KMS-11 (cell line): Measurements from ENCODE around the gene THSD7A.

Experiments
- H2AFZ ChIP-seq: fragments of 200-600 bp; sonication (generic); 2 replicates; pipeline ENCODE4 v1.6.1; 2016; ENCODE audit warnings: antibody characterized with exemption, mixed run types, low read depth
- H3K27ac ChIP-seq: fragments of 200-600 bp; sonication (generic); 2 replicates; pipeline ENCODE4 v1.6.1; 2016; ENCODE audit warnings: mild to moderate bottlenecking, mixed run types
- H3K27me3 ChIP-seq: fragments of 200-600 bp; sonication (generic); 2 replicates; pipeline ENCODE4 v1.6.1; 2017; ENCODE audit warnings: mild to moderate bottlenecking, low read depth, mixed run types, moderate library complexity; ENCODE audit not compliant: insufficient read depth
- H3K36me3 ChIP-seq: fragments of 200-600 bp; sonication (generic); 2 replicates; pipeline ENCODE4 v1.6.1; 2017; ENCODE audit warnings: mild to moderate bottlenecking, mixed run types; ENCODE audit not compliant: insufficient read depth
- H3K4me1 ChIP-seq: fragments of 200-600 bp; sonication (generic); 2 replicates; pipeline ENCODE4 v1.6.1; 2016; ENCODE audit warnings: mild to moderate bottlenecking, low read depth, mixed run types; ENCODE audit not compliant: poor library complexity, severe bottlenecking
- H3K4me2 ChIP-seq: fragments of 200-600 bp; sonication (generic); 2 replicates; pipeline ENCODE4 v1.7.0; 2016; ENCODE audit warnings: mild to moderate bottlenecking, mixed run types
- H3K4me3 ChIP-seq: fragments of 200-600 bp; sonication (generic); IDR thresholded peaks from 2 replicates; pipeline ENCODE4 v1.6.1; 2017; ENCODE audit warnings: low read depth, low read length, mixed read lengths; ENCODE audit not compliant: insufficient read depth
- H3K79me2 ChIP-seq: fragments of 200-600 bp; sonication (generic); 2 replicates; pipeline ENCODE4 v1.6.1; 2016; ENCODE audit warnings: low read depth, mixed run types; ENCODE audit not compliant: insufficient read depth
- H3K9ac ChIP-seq: fragments of 200-600 bp; sonication (generic); 2 replicates; pipeline ENCODE4 v1.6.1; 2016; ENCODE audit warnings: mild to moderate bottlenecking, mixed run types
- H4K20me1 ChIP-seq: fragments of 200-600 bp; sonication (generic); 2 replicates; pipeline ENCODE4 v1.6.1; 2016; ENCODE audit warnings: mild to moderate bottlenecking, mixed run types; ENCODE audit not compliant: insufficient read depth
- TF ChIP-seq, protein P1 (sequence below): fragments of 200-600 bp; sonication (generic); conservative IDR thresholded peaks from 2 replicates; pipeline ENCODE4 v1.6.1; 2017; ENCODE audit warnings: low read depth, mild to moderate bottlenecking, antibody characterized with exemption, low read length, moderate library complexity, mixed read lengths

Gene THSD7A

DNA sequence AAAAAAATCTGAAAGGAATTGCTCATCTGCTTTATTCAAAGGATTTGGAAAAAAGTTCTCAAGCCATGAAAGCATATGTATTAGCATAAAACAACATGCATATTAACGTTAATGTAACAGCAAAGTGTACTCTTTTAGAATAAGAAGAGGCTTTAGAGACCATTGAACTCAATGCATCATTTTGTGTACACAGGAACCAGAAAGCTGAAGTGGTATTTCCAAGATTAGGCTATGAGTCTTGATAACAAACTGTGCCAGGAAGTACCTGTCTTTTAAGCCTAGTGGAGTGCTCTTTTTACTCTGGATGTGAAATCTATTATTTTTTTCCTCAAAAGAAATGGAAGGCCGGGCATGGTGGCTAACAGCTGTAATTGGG is 164.2 kb downstream of the THSD7A start:
- H3K4me2 ChIP-seq: no peak overlapping the region
- H3K27ac ChIP-seq: no peak overlapping the region
- no peak overlapping the region for H3K4me3 ChIP-seq
- no peaks in the 10 kb centered on the region for H3K79me2 ChIP-seq
- no peaks in the 10 kb centered on the region for H4K20me1 ChIP-seq
- H3K4me1 ChIP-seq: no peaks in the 10 kb centered on the region
- H3K27me3 ChIP-seq: no peaks in the 10 kb centered on the region
- TF ChIP-seq, protein P1, sequence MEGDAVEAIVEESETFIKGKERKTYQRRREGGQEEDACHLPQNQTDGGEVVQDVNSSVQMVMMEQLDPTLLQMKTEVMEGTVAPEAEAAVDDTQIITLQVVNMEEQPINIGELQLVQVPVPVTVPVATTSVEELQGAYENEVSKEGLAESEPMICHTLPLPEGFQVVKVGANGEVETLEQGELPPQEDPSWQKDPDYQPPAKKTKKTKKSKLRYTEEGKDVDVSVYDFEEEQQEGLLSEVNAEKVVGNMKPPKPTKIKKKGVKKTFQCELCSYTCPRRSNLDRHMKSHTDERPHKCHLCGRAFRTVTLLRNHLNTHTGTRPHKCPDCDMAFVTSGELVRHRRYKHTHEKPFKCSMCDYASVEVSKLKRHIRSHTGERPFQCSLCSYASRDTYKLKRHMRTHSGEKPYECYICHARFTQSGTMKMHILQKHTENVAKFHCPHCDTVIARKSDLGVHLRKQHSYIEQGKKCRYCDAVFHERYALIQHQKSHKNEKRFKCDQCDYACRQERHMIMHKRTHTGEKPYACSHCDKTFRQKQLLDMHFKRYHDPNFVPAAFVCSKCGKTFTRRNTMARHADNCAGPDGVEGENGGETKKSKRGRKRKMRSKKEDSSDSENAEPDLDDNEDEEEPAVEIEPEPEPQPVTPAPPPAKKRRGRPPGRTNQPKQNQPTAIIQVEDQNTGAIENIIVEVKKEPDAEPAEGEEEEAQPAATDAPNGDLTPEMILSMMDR: no peak
- H3K9ac ChIP-seq: no peak overlapping the region
- no peak overlapping the region for H2AFZ ChIP-seq
- no peaks in the 10 kb centered on the region; the same call in 1 of the 2 replicates for H3K36me3 ChIP-seq

DNA sequence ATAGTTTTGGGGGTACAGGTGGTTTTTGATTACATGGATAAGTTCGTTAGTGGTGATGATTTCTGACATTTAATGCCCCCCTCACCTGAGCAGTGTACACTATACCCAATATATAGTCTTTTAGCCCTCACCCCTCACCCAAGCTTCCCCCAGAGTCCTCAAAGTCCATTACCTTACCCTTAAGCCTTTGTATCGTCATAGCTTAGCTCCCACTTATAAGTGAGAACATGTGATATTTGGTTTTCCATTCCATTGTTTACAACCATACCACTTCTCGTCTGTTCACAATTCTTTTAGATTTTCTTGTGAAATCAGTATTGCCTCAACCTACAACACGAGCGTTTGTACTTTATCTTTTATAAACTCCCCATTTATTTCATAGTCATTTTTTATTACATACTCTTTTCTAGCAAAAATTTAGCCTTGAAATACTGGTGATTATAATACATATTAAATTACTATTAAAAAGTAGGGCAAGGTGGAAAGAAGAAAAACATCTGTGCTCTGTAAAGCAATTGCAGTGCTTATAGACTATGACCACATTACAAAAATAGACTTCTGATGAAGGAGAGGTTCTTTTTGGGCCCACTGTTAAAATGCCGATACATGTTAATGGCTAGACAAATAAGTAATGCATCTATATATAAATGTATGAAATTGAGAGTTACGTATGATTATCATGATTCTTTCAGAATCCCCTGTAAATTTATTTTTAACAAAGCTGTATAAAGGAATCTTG is 164.8 kb downstream of the THSD7A start:
- Histone ChIP-seq H3K4me3 (no peak overlapping the region), H3K4me1 (no peaks in the 10 kb centered on the region), H4K20me1 (no peaks in the 10 kb centered on the region), H2AFZ (no peak overlapping the region), H3K9ac (no peak overlapping the region), H3K4me2 (no peak overlapping the region), H3K27ac (no peak overlapping the region), H3K27me3 (no peaks in the 10 kb centered on the region), H3K79me2 (no peaks in the 10 kb centered on the region), H3K36me3 (no peaks in the 10 kb centered on the region; the same call in 1 of the 2 replicates)
- TF ChIP-seq, protein P1: no peak

DNA sequence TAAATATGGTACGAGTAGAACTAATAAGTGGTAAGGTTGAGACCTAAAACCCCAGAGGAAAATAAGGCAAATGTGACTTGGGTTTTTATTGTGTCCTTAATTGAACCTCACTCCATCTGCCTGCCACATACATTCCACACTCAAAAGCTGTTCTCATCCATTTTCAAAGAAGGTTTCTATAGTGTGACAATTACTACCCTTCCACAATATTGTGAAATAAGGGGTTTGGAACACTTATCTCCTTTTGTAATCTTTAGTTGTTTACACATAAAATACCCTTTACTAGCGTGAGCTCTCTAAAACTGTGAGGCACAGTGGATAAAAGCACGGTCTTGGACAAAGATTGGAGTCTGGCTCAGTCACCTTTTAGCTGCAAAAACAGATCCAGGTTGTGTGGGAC is 166.6 kb downstream of the THSD7A start:
- H3K27ac ChIP-seq: no peak overlapping the region
- H3K4me1 ChIP-seq: no peaks in the 10 kb centered on the region
- no peaks in the 10 kb centered on the region for H3K27me3 ChIP-seq
- H3K4me3 ChIP-seq: no peak overlapping the region
- no peak overlapping the region for H3K4me2 ChIP-seq
- no peaks in the 10 kb centered on the region for H3K79me2 ChIP-seq
- H3K9ac ChIP-seq: no peak overlapping the region
- no peaks in the 10 kb centered on the region; the same call in 1 of the 2 replicates for H3K36me3 ChIP-seq
- no peaks in the 10 kb centered on the region for H4K20me1 ChIP-seq
- H2AFZ ChIP-seq: no peak overlapping the region
- TF ChIP-seq, protein P1: no peak

DNA sequence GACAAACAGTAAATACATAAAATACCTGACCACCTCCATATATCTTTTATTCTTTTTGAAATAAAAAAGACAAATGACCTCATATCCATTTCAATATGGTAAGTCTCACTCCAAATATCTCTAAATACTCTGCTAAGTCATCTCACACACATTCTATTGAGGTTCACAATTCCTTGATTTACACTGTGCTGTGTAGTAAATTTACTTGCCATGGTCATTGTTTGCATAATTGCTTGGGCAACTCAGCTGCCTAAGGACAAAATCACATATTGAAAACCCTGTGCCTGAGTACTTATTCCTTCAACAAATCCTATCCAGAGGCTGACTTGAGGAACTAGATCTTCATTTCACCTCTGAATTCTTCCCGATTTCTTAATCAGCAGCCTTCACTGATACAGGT is 176.4 kb downstream of the THSD7A start:
- Histone ChIP-seq H2AFZ (no peak overlapping the region), H3K9ac (no peak overlapping the region), H3K36me3 (no peaks in the 10 kb centered on the region), H3K4me3 (no peak overlapping the region), H3K27ac (no peak overlapping the region), H3K27me3 (no peaks in the 10 kb centered on the region), H3K4me2 (no peak overlapping the region), H3K79me2 (no peaks in the 10 kb centered on the region), H3K4me1 (no peaks in the 10 kb centered on the region), H4K20me1 (no peaks in the 10 kb centered on the region)
- TF ChIP-seq, protein P1: no peak
